Hepatic stellate cell (primary cell): ENCODE data around the gene HIP1R.

Source experiments
- DNase-seq: peaks from one replicate; pipeline ENCODE4 v3.0.0; 2011; ENCODE audit warnings: low spot score

Gene HIP1R

GRCh38 chr12:122830517-122831214, 4.6 kb upstream of the HIP1R start:
- DNase-seq = peak; percentile 66

- DNase-seq = peak; percentile 64
Observed at GRCh38 chr12:122834104-122834920, 945 bp upstream of the HIP1R start.

- peak; percentile 38 for DNase-seq
Observed at GRCh38 chr12:122835750-122836026, 431 bp downstream of the HIP1R start.

- peak; percentile 62 for DNase-seq
Observed at GRCh38 chr12:122836027-122836921, 1.0 kb downstream of the HIP1R start.

GRCh38 chr12:122837306-122838265, 2.3 kb downstream of the HIP1R start:
- no peak for DNase-seq

- DNase-seq = no peak
Observed at GRCh38 chr12:122838841-122839240, 3.6 kb downstream of the HIP1R start.

- no peak for DNase-seq
Observed at GRCh38 chr12:122839907-122840554, 4.8 kb downstream of the HIP1R start.

GRCh38 chr12:122840580-122841513, 5.6 kb downstream of the HIP1R start:
- DNase-seq = no peak

- peak; percentile 96 for DNase-seq
Observed at GRCh38 chr12:122841544-122842321, 6.5 kb downstream of the HIP1R start.

- DNase-seq = no peak
Observed at GRCh38 chr12:122842505-122843405, 7.5 kb downstream of the HIP1R start.

GRCh38 chr12:122843455-122843854, 8.2 kb downstream of the HIP1R start:
- no peak for DNase-seq

GRCh38 chr12:122844366-122844971, 9.2 kb downstream of the HIP1R start:
- no peak for DNase-seq

GRCh38 chr12:122845041-122845864, 10.0 kb downstream of the HIP1R start:
- no peak for DNase-seq

- no peak for DNase-seq
Observed at GRCh38 chr12:122845865-122846621, 10.8 kb downstream of the HIP1R start.

- no peak for DNase-seq
Observed at GRCh38 chr12:122846622-122847515, 11.6 kb downstream of the HIP1R start.
